Stimulated activated naive CD8-positive, alpha-beta T cell treated with anti-CD3 and anti-CD28 coated beads, Interleukin-15, amount 100 ng/mL, for 72 hours (primary cell): ENCODE measurements around the gene FBRSL1.

Source experiments
- ATAC-seq: fragments of 150-1000 bp; cut with Tn5 transposase; 2 replicates; pipeline ENCODE4 v1.10.0; 2021; ENCODE audit warnings: mild to moderate bottlenecking, moderate library complexity
- DNase-seq, 2 donors: peaks; one replicate each; pipeline ENCODE4 v3.0.0; 2021 to 2022
- H3K27ac Mint-ChIP-seq, 2 donors: one replicate each; pipeline ENCODE4 v1.8.0; 2022; ENCODE audit warnings: mild to moderate bottlenecking in 2 of 2, mixed read lengths in 2 of 2, moderate library complexity in 2 of 2
- H3K27me3 Mint-ChIP-seq: one replicate; pipeline ENCODE4 v1.8.0; 2022; ENCODE audit warnings: mixed read lengths
- H3K4me1 Mint-ChIP-seq: one replicate; pipeline ENCODE4 v1.8.0; 2022; ENCODE audit warnings: mild to moderate bottlenecking, mixed read lengths
- H3K4me3 Mint-ChIP-seq, 2 donors: one replicate each; pipeline ENCODE4 v1.8.0; 2022; ENCODE audit warnings: mild to moderate bottlenecking in 2 of 2, mixed read lengths in 2 of 2, moderate library complexity in 1 of 2
- H3K9me3 Mint-ChIP-seq, 2 donors: one replicate each; pipeline ENCODE4 v1.8.0; 2022; ENCODE audit warnings: mixed read lengths in 2 of 2

Gene FBRSL1

GRCh38 chr12:132483208-132483607 lies 6.7 kb upstream of the FBRSL1 start:
- no peak overlapping the region for H3K27ac Mint-ChIP-seq

GRCh38 chr12:132483612-132484011 lies 6.3 kb upstream of the FBRSL1 start:
- H3K27ac Mint-ChIP-seq = no peak overlapping the region
- H3K4me3 Mint-ChIP-seq = no peak overlapping the region
- H3K9me3 Mint-ChIP-seq = peaks cover 0 to 8% of the 10 kb centered on the region in 2 donors
- H3K27me3 Mint-ChIP-seq = no peaks in the 10 kb centered on the region
- no peak for ATAC-seq
- DNase-seq = no peak
- peaks cover 40% of the 10 kb centered on the region for H3K4me1 Mint-ChIP-seq

More at GRCh38 chr12:132483208-132483607, 6.7 kb upstream of the FBRSL1 start:
- Mint-ChIP-seq H3K4me1 (peaks cover 40% of the 10 kb centered on the region), H3K4me3 (no peak overlapping the region), H3K9me3 (peaks cover 0 to 8% of the 10 kb centered on the region in 2 donors), H3K27me3 (no peaks in the 10 kb centered on the region)
- ATAC-seq = no peak
- no peak for DNase-seq

GRCh38 chr12:132484183-132484890 lies 5.6 kb upstream of the FBRSL1 start:
- H3K27ac Mint-ChIP-seq = no peak overlapping the region
- no peaks in the 10 kb centered on the region for H3K27me3 Mint-ChIP-seq
- H3K9me3 Mint-ChIP-seq = peaks cover 0 to 8% of the 10 kb centered on the region in 2 donors
- peaks cover 42% of the 10 kb centered on the region for H3K4me1 Mint-ChIP-seq
- ATAC-seq (no peak), DNase-seq (no peak)
- H3K4me3 Mint-ChIP-seq = no peak overlapping the region

GRCh38 chr12:132484891-132485441 lies 5.0 kb upstream of the FBRSL1 start:
- no peak for DNase-seq
- ATAC-seq = no peak
- peaks cover 39% of the 10 kb centered on the region for H3K4me1 Mint-ChIP-seq
- no peak overlapping the region for H3K27ac Mint-ChIP-seq
- peaks cover 0 to 8% of the 10 kb centered on the region in 2 donors for H3K9me3 Mint-ChIP-seq
- H3K27me3 Mint-ChIP-seq = no peaks in the 10 kb centered on the region
- no peak overlapping the region for H3K4me3 Mint-ChIP-seq

GRCh38 chr12:132485619-132486018 lies 4.3 kb upstream of the FBRSL1 start:
- no peak overlapping the region for H3K4me3 Mint-ChIP-seq
- peaks cover 0 to 8% of the 10 kb centered on the region in 2 donors for H3K9me3 Mint-ChIP-seq
- DNase-seq = no peak
- peaks cover 39% of the 10 kb centered on the region for H3K4me1 Mint-ChIP-seq
- no peaks in the 10 kb centered on the region for H3K27me3 Mint-ChIP-seq
- H3K27ac Mint-ChIP-seq = no peak overlapping the region
- no peak for ATAC-seq

- Mint-ChIP-seq H3K4me3 (no peak overlapping the region), H3K27me3 (no peaks in the 10 kb centered on the region), H3K9me3 (peaks cover 0 to 8% of the 10 kb centered on the region in 2 donors), H3K27ac (peak overlapping the region in 1 of 2 donors; percentile 50), H3K4me1 (peaks cover 41% of the 10 kb centered on the region)
- DNase-seq = no peak
- ATAC-seq = no peak
These were observed 3.8 kb upstream of the FBRSL1 start for GRCh38 chr12:132486168-132486567.

- peak overlapping the region in 1 of 2 donors; percentile 23 for H3K27ac Mint-ChIP-seq
- peaks cover 45% of the 10 kb centered on the region for H3K4me1 Mint-ChIP-seq
- no peak for DNase-seq
- H3K27me3 Mint-ChIP-seq = no peaks in the 10 kb centered on the region
- ATAC-seq = no peak
- H3K9me3 Mint-ChIP-seq = peaks cover 0 to 8% of the 10 kb centered on the region in 2 donors
- peak overlapping the region in 1 of 2 donors; percentile 36 for H3K4me3 Mint-ChIP-seq
These were observed 3.4 kb upstream of the FBRSL1 start for GRCh38 chr12:132486576-132486975.

- Mint-ChIP-seq H3K4me3 (peak overlapping the region; percentile 95 to 96), H3K27ac (no peak overlapping the region), H3K9me3 (peaks cover 0 to 8% of the 10 kb centered on the region in 2 donors), H3K27me3 (no peaks in the 10 kb centered on the region), H3K4me1 (peaks cover 53% of the 10 kb centered on the region)
- ATAC-seq (no peak), DNase-seq (no peak)
These were observed 2.6 kb upstream of the FBRSL1 start for GRCh38 chr12:132487311-132487741.

GRCh38 chr12:132488127-132489077 lies 1.5 kb upstream of the FBRSL1 start:
- Mint-ChIP-seq H3K4me1 (peaks cover 64% of the 10 kb centered on the region), H3K27ac (peak overlapping the region; percentile 50 to 84), H3K27me3 (no peaks in the 10 kb centered on the region), H3K9me3 (peaks cover 0 to 8% of the 10 kb centered on the region in 2 donors), H3K4me3 (peak overlapping the region; percentile 95 to 96)
- DNase-seq (peak in 1 of 2 donors; percentile 37), ATAC-seq (peak; percentile 33)

- Mint-ChIP-seq H3K4me3 (peak overlapping the region; percentile 95 to 96), H3K27me3 (no peaks in the 10 kb centered on the region), H3K4me1 (peaks cover 71% of the 10 kb centered on the region), H3K9me3 (peaks cover 0 to 8% of the 10 kb centered on the region in 2 donors), H3K27ac (peak overlapping the region; percentile 50 to 84)
- ATAC-seq = peak; percentile 67
- DNase-seq = peak; percentile 63 to 76
These were observed 811 bp upstream of the FBRSL1 start for GRCh38 chr12:132489078-132489601.

- H3K4me1 Mint-ChIP-seq = peaks cover 83% of the 10 kb centered on the region
- ATAC-seq = no peak
- H3K27ac Mint-ChIP-seq = peak overlapping the region in 1 of 2 donors; percentile 89
- peaks cover 0 to 4% of the 10 kb centered on the region in 2 donors for H3K9me3 Mint-ChIP-seq
- H3K4me3 Mint-ChIP-seq = peak overlapping the region; percentile 80 to 84
- DNase-seq = no peak
- H3K27me3 Mint-ChIP-seq = no peaks in the 10 kb centered on the region
These were observed 629 bp downstream of the FBRSL1 start for GRCh38 chr12:132490422-132491137.

GRCh38 chr12:132491138-132491663 lies 1.2 kb downstream of the FBRSL1 start:
- peak overlapping the region; percentile 80 to 84 for H3K4me3 Mint-ChIP-seq
- no peaks in the 10 kb centered on the region for H3K9me3 Mint-ChIP-seq
- H3K27ac Mint-ChIP-seq = peak overlapping the region in 1 of 2 donors; percentile 89
- DNase-seq (no peak), ATAC-seq (no peak)
- peaks cover 80% of the 10 kb centered on the region for H3K4me1 Mint-ChIP-seq
- H3K27me3 Mint-ChIP-seq = no peaks in the 10 kb centered on the region

- H3K4me1 Mint-ChIP-seq = peaks cover 80% of the 10 kb centered on the region
- DNase-seq = no peak
- peak overlapping the region; percentile 3 to 34 for H3K27ac Mint-ChIP-seq
- ATAC-seq = peak; percentile 10
- H3K27me3 Mint-ChIP-seq = no peaks in the 10 kb centered on the region
- no peaks in the 10 kb centered on the region for H3K9me3 Mint-ChIP-seq
- H3K4me3 Mint-ChIP-seq = peak overlapping the region; percentile 80 to 84
These were observed 1.9 kb downstream of the FBRSL1 start for GRCh38 chr12:132491761-132492378.

- Mint-ChIP-seq H3K9me3 (no peaks in the 10 kb centered on the region), H3K4me3 (peak overlapping the region; percentile 80 to 84), H3K27me3 (no peaks in the 10 kb centered on the region), H3K27ac (peak overlapping the region in 1 of 2 donors; percentile 34), H3K4me1 (peaks cover 80% of the 10 kb centered on the region)
- ATAC-seq (peak; percentile 10), DNase-seq (peak in 1 of 2 donors; percentile 39)
These were observed 2.6 kb downstream of the FBRSL1 start for GRCh38 chr12:132492522-132492921.
